HG02973 (cell line): ENCODE results near the gene LCN10.
"Not testable (repeated sequence)": the region's sequence is repeated elsewhere in the genome, so short reads cannot be mapped to it uniquely, and the experiment has no call there.

Experiments used
- ATAC-seq: cut with Tn5 transposase; IDR thresholded peaks from one replicate; pipeline ENCODE4 v1.9.1; 2021; ENCODE audit warnings: moderate library complexity; ENCODE audit not compliant: unreplicated experiment

LCN10 gene

GRCh38 chr9:136742591-136743391 lies at the start of gene LCN10:
Gene LCN10 (minus strand): TSS chr9:136742940. CDS start chr9:136742903, 37 bp downstream.
- ATAC-seq: no peak

- ATAC-seq: peak; percentile 3
Observed at GRCh38 chr9:136791516-136792276, 49.0 kb upstream of the LCN10 start.

- ATAC-seq: peak; percentile 78
Observed at GRCh38 chr9:136790640-136791515, 48.1 kb upstream of the LCN10 start, which contains the start of gene TMEM141. Gene TMEM141 (plus strand): TSS chr9:136791344. CDS start chr9:136791371, 27 bp downstream.

- no peak for ATAC-seq
Observed at GRCh38 chr9:136789523-136789937, 46.8 kb upstream of the LCN10 start.

- ATAC-seq: not testable (repeated sequence)
Observed at GRCh38 chr9:136788644-136789522, 46.1 kb upstream of the LCN10 start.

GRCh38 chr9:136787690-136788400 lies 45.1 kb upstream of the LCN10 start:
- ATAC-seq: no peak

GRCh38 chr9:136786983-136787382 lies 44.2 kb upstream of the LCN10 start:
- not testable (repeated sequence) for ATAC-seq

- ATAC-seq: no peak
Observed at GRCh38 chr9:136786451-136786850, 43.7 kb upstream of the LCN10 start.

GRCh38 chr9:136785565-136786355 lies 43.0 kb upstream of the LCN10 start:
- ATAC-seq: not testable (repeated sequence)

GRCh38 chr9:136784997-136785361 lies 42.2 kb upstream of the LCN10 start:
- no peak for ATAC-seq

- ATAC-seq: no peak
Observed at GRCh38 chr9:136784249-136784996, 41.7 kb upstream of the LCN10 start.

GRCh38 chr9:136782452-136782851 lies 39.7 kb upstream of the LCN10 start:
- ATAC-seq: no peak

GRCh38 chr9:136779808-136780207 lies 37.1 kb upstream of the LCN10 start:
- ATAC-seq: no peak

- ATAC-seq: no peak
Observed at GRCh38 chr9:136777359-136777758, 34.6 kb upstream of the LCN10 start.

GRCh38 chr9:136776947-136777346 lies 34.2 kb upstream of the LCN10 start:
- ATAC-seq: no peak

- no peak for ATAC-seq
Observed at GRCh38 chr9:136775191-136775590, 32.5 kb upstream of the LCN10 start.

- no peak for ATAC-seq
Observed at GRCh38 chr9:136774416-136775045, 31.8 kb upstream of the LCN10 start.
